Mononuclear cell (primary cell): ENCODE measurements around the gene LRIG1. TPM values are rescaled to one million over a fixed set of nuclear protein-coding genes. Genes with fewer than 3 reads are reported as not detected.

Experiments used
- H3K27me3 ChIP-seq: 2 replicates; pipeline ENCODE4 v1.6.0; 2011; ENCODE audit warnings: low read length, control low read depth; ENCODE audit not compliant: insufficient read depth
- H3K4me1 ChIP-seq: 2 replicates; pipeline ENCODE4 v1.5.1; 2011; ENCODE audit warnings: mild to moderate bottlenecking, low read length, control low read depth; ENCODE audit not compliant: insufficient read depth
- H3K4me3 ChIP-seq: 2 replicates; pipeline ENCODE4 v1.5.1; 2011; ENCODE audit warnings: mild to moderate bottlenecking, low read length, moderate library complexity
- H3K9me3 ChIP-seq: 2 replicates; pipeline ENCODE4 v1.5.1; 2011; ENCODE audit warnings: low read depth, mild to moderate bottlenecking, control low read depth, low read length
- total RNA-seq: library from RNA; depleted of rRNA; stranded (reverse); fragments of >200 nt; gene quantifications from one replicate; pipeline ENCODE4 v1.2.3, GENCODE V29; 2012

The LRIG1 gene
- total RNA-seq, 1 donor, result 21.4 TPM

DNA sequence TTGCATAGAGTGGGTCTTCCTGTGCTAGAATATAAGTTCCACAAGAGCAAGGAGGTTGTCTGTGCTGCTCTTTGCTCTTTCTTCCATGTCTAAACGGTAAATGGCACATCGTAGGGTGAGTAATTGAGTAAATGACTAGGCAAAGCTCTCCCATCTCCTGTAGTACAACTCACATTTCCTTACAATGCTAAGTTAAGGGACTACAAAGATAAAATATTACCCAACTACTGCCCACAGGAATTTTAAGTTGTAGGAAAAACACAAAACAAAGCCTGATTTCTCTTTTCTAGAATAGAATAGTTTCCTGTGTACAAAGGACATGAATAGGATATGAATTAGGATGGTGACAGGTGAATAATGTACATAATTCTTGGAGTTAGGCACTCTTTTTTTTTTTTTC is 19.9 kb upstream of the LRIG1 start:
- H3K4me3 ChIP-seq, result no peak overlapping the region
- no peaks in the 10 kb centered on the region for H3K9me3 ChIP-seq
- no peaks in the 10 kb centered on the region for H3K27me3 ChIP-seq
- H3K4me1 ChIP-seq, result no peaks in the 10 kb centered on the region

DNA sequence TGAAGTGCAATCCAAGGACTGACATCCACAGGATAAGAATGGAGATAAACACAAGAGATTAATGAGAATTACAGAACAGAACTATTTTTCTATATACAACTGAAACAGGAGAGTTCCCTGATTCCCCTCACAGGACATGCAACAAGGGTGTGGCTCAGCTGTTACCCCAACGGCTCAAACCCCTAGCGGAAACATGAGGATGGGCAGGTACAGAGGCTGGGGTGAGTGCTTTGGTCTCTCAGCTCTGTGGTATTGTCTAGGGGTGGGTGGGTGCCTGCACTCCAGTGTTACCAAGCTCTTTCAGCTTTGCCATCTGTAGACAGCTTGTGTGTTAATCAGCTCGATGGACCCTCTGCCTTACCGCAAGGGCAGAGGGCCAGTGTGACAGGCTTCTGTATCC is 17.8 kb upstream of the LRIG1 start:
- Histone ChIP-seq H3K4me3 (no peak overlapping the region), H3K9me3 (no peaks in the 10 kb centered on the region), H3K4me1 (no peaks in the 10 kb centered on the region), H3K27me3 (no peaks in the 10 kb centered on the region)

DNA sequence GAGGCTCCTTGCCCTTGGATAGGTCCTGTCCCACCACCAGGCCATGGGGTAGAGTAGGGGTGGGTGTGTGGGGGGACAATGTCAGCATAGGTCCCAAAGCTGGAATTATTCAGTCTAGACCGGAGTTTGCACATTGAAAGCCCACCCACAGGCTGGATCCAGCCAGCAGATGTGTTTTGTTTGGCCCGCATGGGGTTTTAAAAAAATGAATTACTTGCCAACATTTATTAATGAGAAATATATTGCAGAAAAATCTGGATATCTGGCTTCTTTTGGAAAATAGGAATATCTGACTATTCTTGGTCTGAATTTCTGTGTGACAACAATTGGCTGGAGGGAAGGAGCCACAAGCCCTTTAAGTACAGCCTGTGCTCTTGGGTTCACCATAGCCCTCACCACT is 17.3 kb upstream of the LRIG1 start:
- no peak overlapping the region for H3K4me3 ChIP-seq
- no peaks in the 10 kb centered on the region for H3K4me1 ChIP-seq
- no peaks in the 10 kb centered on the region for H3K9me3 ChIP-seq
- no peaks in the 10 kb centered on the region for H3K27me3 ChIP-seq

DNA sequence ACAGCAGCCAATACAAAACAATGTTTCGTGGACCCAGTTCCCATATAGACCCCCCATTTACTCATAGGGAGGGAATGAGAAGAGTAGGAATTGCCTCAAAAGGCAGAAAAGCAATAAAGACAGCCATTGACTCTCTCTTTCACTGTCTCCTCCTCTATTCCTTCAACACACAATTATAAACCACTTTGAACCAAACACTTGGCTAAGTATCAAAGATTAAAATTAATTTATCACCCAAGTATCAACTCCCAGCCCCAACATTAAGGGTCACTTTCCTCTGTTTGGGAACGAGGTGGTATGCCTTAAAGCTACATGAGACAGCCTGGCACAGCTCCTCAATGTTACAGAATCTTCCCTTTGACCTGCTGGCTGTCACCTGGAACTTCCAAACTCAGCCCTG is 16.4 kb upstream of the LRIG1 start:
- H3K9me3 ChIP-seq, result no peaks in the 10 kb centered on the region
- H3K4me3 ChIP-seq, result no peak overlapping the region
- H3K27me3 ChIP-seq, result peaks cover 2% of the 10 kb centered on the region
- no peaks in the 10 kb centered on the region for H3K4me1 ChIP-seq

DNA sequence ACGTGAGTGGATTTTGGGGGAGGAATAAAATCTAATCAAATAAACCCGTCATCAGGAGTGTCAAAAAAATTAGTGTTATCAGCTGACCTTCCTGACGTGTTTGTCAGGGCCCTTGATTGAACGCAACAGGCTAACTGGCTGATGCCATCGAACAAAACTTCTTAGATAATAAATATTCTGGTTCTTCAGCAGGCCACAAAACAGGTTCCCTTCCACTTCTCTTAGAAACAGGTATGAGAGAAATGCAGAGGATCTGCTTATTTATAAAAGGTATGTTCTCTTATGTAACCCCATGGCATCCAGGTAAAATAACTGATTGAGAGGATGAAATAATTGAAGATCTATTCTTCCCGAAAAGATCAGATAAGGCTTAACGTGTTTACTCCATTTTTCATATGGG is 7.6 kb upstream of the LRIG1 start:
- no peaks in the 10 kb centered on the region for H3K9me3 ChIP-seq
- no peaks in the 10 kb centered on the region for H3K4me1 ChIP-seq
- H3K27me3 ChIP-seq, result peaks cover 2% of the 10 kb centered on the region
- H3K4me3 ChIP-seq, result no peak overlapping the region

DNA sequence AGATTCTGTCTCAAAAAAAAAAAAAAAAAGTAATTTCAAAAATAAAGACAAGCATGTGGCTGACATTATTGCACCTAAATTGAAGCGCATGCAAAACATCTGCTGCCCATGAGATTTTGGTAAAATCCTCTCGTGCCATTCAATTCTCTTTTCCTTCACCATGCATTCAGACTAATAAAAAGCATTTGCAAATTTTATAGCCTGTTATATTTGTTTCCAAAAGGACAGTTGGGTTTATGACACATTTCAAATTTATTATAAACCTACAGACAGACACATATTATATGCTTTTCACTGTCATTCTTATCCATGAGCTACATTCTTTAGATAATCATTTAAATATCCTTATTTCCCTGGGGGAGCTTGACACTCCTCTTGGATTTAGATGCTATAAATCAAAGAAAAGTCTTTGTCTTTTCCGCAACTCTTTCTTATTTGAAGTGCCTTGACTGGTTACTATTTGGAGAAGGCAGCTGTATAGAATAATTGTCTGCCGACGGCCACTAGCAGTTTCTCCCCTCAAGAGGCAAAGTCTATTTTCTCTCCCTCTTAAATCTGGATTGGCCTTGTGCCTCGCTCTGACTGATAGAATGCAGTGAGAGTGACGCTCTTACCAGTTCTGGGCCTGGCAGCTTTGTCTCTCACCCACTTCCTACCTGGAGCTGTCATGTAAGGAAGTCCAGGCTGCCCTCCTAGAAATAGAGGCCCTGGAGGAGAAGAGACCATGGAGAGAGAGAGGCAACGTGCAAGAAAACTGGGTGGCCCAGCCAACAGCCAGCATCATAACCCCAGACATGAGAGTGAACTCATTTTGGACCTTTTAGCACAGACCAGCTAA is 6.8 kb upstream of the LRIG1 start:
- Histone ChIP-seq H3K27me3 (no peaks in the 10 kb centered on the region), H3K9me3 (no peaks in the 10 kb centered on the region), H3K4me1 (no peaks in the 10 kb centered on the region), H3K4me3 (no peak overlapping the region)

DNA sequence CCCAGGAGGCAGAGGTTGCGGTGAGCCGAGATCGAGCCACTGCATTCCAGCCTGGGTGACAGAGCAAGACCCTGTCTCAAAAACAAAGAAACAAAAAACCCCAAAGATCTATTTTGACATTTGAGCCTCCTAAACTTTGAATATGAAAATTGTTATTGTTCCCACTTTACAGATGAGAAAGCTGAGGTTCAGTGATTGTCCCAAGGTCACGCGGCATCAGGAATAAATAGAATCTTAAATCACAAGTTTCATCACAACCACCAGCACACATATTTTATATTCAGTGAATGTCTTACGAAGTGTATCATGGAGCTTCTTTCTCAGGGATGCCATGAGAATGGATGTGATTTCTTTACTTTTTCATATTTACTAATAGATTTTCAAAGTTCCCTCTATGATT is 5.3 kb upstream of the LRIG1 start:
- Histone ChIP-seq H3K4me3 (no peak overlapping the region), H3K4me1 (peaks cover 5% of the 10 kb centered on the region)

DNA sequence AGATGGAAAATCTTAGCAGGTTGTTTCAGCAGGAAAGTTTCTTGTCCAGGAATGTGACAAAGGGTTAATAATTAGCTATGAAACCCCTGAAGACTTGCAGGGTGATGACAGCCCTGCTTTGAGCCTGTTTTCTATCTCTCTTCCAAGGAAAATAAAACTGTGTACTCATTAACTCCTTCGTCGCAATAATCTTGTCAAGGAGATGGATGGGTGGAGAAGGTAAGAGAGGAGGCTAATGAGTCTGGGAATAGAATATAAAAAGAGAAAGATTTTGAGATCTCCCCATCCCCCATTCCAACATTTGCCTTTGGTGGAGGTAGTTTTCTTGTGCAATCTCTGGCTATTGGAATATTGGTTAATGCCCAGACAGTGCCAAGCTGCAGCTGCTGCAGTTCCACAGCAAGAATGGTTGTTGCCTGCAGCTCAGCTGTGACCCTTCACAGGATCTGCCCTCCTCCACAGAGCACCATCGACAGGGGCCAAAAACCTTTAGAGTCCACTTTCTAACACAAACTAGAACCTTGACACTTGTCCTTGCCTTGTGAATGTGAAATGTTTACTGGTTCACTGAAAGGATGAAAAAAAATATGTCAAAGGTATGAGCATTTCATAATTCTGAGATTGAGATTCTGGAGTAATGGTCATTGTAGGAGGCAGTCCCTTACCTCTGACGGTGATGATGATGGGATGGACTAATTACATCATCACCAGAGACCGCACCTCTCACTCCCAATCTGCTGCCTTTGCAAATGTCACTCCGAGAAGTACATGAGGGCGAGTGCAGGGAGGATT is 4.2 kb upstream of the LRIG1 start:
- Histone ChIP-seq H3K4me3 (no peak overlapping the region), H3K9me3 (no peaks in the 10 kb centered on the region), H3K4me1 (peaks cover 5% of the 10 kb centered on the region), H3K27me3 (peaks cover 7% of the 10 kb centered on the region)

More for the DNA sequence above, 5.3 kb upstream of the LRIG1 start:
- peaks cover 7% of the 10 kb centered on the region for H3K27me3 ChIP-seq
- no peaks in the 10 kb centered on the region for H3K9me3 ChIP-seq

DNA sequence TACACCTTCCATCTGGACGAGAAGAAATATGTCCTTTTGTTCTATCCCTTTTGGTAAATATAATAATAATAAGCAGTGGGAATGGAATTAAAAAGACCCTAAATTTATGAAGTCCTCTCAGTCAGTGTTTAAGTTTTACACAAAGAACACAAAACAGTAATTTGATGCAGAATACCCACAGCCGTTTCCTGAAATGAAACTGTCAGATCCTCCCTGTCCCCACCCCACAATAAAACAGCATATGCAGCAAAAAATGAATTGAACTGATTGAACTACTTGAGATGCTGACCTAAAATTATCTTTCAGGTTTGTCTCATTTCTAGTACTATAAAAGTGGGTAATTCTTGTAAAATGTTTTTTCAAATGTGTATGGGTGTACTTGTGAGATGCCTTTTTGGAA is 2.2 kb upstream of the LRIG1 start:
- H3K4me1 ChIP-seq, result peaks cover 13% of the 10 kb centered on the region
- no peaks in the 10 kb centered on the region for H3K9me3 ChIP-seq
- H3K4me3 ChIP-seq, result no peak overlapping the region
- peaks cover 7% of the 10 kb centered on the region for H3K27me3 ChIP-seq

DNA sequence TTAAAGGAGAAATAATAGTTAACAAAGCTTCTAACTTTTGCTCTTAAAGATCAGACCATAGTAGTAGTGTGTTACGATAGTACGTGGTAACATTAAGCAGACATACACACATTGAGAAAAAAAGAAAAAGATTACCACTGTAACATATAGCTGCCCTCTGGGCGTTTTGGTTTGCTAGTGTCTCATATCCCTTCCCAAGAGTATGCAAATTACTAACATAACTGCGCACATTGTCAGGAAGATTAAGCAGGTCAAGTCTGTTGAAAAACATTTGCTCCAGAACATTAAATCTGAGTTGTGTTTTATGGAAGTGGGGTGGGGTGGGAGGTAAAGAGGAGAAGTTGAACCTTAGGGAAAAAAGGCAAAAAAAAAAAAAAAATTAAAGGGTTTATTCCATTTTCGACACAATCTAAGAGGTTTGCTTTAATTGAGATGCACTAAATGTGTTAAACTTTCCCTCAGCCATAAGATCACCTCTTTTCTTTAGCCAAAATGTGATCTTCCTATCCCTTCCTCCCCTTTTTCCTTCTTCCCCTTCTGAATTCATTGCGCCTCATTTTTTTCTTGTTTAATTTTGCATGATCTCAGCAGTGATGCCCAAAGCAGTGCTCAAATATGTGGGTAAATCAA is 1.5 kb upstream of the LRIG1 start:
- H3K4me1 ChIP-seq, result peaks cover 13% of the 10 kb centered on the region
- peaks cover 7% of the 10 kb centered on the region for H3K27me3 ChIP-seq
- no peak overlapping the region for H3K4me3 ChIP-seq
- no peaks in the 10 kb centered on the region for H3K9me3 ChIP-seq

DNA sequence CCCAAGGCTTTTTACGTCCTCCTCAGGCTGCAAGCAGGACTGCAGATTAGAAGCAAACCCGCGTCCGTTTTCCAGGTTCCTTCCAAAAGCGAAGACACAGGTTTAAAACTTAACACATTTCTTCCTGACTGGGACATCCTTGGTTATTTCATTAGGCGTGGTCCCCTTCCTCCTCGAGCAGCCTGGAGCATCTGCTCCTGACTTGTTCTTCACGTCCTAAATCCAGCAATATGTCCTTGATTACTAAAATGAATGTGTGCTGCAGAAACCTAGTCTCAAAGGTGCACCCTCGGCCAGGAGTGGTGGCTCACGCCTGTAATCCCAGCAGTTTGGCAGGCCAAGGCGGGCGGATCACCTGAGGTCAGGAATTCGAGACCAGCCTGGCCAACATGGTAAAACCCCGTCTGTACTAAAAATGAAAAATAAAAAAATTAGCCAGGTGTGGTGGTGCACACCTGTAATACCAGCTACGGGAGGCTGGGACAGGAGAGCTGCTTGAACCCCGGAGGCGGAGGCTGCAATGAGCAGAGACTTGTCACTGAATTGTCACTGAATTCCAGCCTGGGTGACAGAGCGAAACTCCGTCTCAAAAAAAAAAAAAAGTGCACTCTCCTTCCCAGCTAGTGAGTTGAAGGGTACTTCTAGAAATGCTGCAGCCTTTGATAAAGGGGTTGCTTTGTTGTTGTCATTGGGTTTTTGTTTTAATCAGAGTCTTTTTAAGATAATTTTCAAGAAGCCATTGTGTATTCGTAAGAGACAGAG is 842 bp upstream of the LRIG1 start:
- Histone ChIP-seq H3K4me1 (peaks cover 13% of the 10 kb centered on the region), H3K27me3 (peaks cover 7% of the 10 kb centered on the region), H3K4me3 (peak overlapping the region; percentile 30), H3K9me3 (no peaks in the 10 kb centered on the region)

DNA sequence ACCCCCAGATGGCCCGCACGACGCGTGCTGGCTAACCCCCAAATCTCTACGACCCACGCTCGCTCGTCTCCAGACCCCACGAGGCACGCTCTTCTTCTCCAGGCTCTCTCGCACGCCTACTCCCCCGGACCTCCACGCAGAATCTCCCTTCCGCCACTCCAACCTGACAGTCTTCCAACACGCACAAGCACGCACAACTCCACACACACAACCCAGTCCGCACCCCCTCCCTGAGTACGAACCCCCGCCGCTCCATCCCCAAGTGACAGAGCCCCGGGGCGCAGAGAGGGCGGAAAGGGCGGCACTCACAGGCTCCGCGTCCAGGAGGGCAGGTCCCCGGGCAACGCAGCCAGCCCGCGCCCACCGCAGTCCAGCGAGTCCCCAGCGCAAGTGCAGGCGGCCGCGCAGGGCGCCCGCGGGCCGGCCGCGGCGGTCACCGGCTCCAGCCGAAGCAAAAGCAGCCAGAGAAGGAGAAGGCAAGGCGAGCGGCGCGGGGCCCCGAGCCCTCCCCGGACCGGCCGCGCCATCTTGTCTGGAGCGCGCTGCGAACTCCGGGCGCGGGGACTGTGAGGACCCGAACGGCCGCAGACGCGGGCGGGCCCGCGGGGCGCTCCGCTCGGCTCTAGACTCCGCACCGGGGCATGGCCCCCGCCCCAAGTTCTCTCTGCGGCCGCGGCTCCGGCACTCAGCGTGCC is 794 bp downstream of the LRIG1 start:
- Histone ChIP-seq H3K4me3 (peak overlapping the region; percentile 63), H3K9me3 (no peaks in the 10 kb centered on the region), H3K4me1 (peaks cover 23% of the 10 kb centered on the region), H3K27me3 (peaks cover 7% of the 10 kb centered on the region)

DNA sequence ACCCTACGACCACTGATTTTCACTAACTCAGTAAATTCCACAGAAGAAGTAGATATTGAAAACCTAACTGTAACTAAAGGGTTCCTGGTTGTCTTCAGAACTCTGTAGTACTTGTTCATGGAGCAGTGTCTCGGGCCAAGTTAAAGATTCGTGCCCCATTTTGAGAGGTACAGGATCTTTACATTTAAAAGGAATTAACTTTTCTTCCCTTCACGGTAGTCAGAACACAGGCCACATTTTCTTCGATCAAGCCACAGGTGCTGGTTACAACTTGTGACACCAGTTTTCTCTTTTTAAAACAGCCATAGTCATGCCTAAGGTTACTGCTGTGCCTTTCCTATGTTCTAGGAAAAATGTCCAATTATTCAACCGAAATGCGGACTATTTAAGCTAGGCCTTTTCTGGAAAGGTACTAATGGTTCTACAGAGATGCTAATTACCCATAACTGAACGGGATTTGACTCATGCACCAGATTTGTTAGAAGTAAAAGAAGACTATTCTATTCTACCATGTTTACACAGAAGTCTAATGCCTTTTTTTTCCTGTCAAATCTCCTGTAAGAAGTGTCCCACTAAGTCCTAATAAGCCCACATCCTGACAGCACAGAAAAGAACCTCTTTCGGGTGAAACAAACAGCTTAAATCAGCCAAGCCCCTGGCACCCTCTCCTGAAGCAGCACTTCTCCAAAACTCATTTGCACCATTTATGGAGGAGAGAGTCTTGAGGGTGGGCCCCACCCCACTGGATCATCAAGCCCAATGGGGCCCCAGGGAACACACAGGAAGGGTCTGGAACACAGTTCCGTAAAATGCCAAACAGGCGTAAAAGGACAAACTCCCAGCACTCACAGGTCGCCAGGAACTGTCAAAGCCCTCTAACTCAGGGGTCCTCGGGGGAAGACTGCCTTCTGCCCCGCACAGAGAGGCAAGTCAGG is 1.9 kb downstream of the LRIG1 start:
- H3K4me3 ChIP-seq, result peak overlapping the region; percentile 26
- H3K9me3 ChIP-seq, result no peaks in the 10 kb centered on the region
- H3K4me1 ChIP-seq, result peaks cover 27% of the 10 kb centered on the region
- H3K27me3 ChIP-seq, result peaks cover 7% of the 10 kb centered on the region
